HG03520 (cell line): ENCODE results near the gene TNFRSF19.
"Not testable (repeated sequence)": the region's sequence is repeated elsewhere in the genome, so short reads cannot be mapped to it uniquely, and the experiment has no call there.

Experiments
- ATAC-seq: cut with Tn5 transposase; IDR thresholded peaks from one replicate; pipeline ENCODE4 v1.9.1; 2021; ENCODE audit warnings: mild to moderate bottlenecking, moderate library complexity; ENCODE audit not compliant: unreplicated experiment

Gene TNFRSF19

DNA sequence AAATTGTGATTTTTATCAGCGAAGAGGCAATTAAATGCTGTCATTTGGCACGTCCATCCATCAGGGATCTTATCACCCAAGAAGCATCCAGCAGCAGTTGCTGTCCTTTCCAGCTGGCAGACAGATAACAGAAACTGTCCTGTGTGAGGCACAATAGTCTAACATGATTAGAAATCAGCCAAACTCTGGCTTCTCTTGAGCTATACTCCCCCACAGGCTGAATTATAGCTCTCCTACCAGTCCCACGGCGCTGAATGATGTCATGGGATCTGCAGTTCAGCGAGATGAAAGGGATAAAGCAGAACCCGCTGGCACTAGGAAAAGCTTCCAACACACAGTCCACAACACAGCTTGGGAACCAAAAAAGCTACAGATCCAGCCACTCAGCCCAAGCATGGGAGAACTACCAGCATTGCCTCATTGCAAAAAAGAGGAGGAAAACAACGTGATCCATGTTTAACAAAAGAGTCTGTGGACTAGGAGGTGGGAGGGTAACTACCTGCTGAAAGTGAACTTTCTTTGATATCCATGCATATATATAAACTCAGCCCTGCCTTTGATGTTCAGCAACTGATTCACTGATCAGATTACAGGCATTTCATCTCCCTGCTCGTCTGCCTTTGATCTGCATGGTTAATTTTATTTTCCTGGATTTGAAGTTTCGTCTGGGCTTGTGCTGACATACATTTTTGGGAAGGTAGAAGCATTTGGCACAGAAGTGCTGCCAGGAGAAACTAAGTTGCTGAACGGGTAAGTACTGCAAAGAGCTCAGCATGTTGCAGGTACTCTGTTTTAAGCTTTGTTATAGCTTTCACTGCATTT, at the start of gene TNFRSF19:
TNFRSF19 (plus strand) TSS at position 314 of the 822 bp plus-strand sequence. CDS start 19,772 bp downstream, outside the sequence.
- no peak for ATAC-seq

- ATAC-seq: not testable (repeated sequence)
Measured at GRCh38 chr13:23529926-23530325, 40.3 kb upstream of the TNFRSF19 start.

- no peak for ATAC-seq
Measured at GRCh38 chr13:23531446-23531845, 38.8 kb upstream of the TNFRSF19 start.

DNA sequence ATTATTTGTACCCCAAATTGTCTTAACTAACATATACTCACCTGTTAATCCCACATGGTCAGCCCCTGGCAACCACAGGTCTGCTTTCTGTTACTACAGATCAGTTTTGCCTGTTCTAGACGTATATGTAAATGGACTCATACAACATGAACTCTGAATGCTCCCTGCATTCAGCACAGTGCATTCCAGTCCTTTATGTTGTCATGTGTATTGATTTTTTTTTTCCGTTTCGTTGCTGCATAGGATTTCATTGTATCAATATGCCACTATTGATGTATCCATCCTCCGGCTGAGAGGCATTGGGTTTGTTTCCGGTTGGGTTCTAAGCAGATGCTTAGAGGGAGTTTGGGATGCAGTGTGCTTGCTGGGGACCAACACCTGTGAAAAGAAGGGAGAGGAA, 36.1 kb upstream of the TNFRSF19 start:
- no peak for ATAC-seq

DNA sequence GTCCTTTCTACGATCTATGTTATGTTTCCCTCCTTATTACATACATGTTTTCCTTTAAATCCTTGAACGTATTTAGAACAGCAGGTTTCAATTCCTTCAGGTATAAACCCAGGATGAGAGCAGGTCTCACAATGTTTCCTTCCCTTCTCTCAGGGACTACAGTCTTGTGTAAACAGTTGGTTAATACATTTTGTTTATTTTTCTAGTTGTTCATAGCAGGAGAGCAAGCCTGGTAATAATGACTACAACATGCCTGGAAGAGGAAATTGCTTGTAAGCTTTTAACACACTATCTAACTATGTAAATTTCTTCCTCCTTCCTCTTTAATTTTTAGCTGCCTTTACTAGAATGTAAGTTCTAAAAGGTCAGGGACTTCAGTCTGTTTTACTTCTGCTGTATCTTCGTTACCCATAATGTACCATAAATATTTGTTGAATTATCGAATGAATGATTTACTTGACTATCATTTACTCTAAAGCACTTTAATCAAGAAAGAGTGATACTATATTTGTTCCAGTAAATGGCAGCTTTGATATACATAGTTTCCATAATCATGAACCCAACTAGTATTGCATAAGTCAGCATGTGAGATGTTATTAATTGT, 28.9 kb upstream of the TNFRSF19 start:
- no peak for ATAC-seq

GRCh38 chr13:23544668-23545067, 25.5 kb upstream of the TNFRSF19 start:
- ATAC-seq: no peak

DNA sequence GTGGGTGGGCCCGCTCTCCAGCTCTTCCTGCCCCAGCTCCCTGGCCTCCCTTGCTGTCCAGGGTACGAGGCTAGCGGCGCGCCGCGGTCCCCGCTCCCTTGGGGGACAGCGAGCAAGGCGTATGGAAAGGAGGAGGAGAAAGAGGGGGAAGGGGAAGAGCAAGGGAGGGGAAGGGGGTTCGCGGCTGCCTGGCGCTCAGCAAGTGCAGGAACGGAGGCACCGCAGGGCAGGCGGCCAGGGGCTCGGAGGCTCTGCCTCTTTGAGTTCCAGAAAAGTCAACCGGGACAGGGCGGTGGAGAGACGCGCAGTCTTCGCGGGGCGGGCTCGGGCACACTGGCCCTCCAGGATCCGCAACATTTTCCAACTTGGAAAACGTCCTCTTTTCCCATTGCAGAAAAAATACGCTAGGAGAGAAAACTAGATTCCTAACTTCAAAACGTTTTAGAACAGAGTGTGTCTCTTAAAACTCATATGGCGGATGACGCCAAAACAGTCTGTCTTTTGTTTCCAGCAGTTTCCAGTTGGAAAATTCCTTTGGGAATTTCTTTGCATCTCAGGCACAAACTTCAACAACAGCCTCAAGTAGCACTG, 23.1 kb upstream of the TNFRSF19 start:
- ATAC-seq: no peak

- ATAC-seq: no peak
Measured at GRCh38 chr13:23549724-23550123, 20.5 kb upstream of the TNFRSF19 start.

DNA sequence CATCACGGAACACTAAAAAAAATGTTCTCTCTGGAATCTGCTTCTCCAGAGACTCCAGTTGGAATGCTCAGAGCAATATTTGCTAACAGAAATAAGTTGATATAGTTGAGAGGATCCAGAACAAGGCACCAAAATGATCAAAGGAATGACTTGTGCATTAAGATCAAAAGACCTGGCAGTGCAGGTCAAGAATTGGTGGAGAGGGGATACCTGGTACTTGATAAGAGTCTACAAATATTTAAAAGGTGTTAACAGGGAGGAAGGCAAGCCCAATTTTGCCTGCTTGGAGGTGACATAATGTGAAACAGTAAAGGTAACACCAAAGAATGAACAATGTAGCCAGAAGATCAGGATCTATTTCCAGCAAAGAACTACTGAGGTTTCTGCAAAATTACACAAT, 20.0 kb upstream of the TNFRSF19 start:
- ATAC-seq: no peak

DNA sequence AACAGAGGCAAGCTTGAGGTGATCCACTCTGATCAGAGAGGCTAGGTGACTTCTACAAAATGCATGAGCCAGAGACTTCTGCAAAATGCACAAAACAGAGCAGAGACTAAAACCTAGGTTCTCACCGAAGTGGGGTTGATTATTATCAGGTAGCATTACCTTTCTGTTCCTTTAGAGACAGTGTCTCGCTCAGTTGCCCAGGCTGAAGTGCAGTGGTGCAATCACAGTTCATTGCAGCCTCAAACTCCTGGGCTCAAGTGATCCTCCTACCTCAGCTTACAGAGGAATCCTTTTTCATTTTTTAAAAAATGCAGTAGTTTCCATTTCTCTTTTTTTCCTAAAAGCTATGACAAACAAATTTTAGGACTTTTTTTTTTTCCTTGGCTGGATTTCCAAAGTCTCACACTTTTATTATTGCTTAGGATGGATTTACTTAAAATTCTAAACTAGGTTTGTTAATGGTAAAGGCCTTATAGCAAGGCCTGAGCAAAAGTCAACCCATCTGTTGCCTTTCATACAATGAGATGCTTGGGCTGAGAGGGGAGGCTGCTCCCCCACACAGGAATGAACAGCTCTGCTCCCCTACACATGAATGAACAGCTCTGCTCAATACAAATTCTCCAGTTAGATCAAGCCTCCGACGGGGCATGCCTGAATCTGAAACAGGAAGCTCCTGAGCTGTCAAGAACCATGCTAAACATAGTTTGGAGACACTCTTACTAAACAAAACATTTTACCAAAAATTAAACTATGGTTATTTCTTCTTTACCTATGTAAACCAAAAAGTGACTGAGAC, 18.8 kb upstream of the TNFRSF19 start:
- ATAC-seq: no peak

DNA sequence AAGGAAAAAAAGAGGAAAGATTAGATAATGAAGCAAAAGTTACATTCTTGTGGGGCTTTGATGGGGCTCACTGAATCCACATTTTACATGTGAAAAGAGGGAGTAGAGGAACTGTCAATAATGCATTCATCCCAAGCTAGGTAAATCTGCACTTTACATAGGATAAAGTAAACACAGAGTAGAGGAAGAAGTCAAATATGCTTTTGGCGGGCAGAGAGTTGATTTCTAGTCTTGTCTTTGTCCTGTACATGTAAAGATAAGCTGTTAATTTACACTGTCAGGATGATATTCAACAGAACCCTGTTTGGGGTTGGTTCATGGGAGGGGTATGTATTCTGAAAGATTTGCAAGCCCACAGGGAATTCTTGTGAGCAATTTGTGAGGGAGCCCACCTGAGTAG, 18.0 kb upstream of the TNFRSF19 start:
- no peak for ATAC-seq

DNA sequence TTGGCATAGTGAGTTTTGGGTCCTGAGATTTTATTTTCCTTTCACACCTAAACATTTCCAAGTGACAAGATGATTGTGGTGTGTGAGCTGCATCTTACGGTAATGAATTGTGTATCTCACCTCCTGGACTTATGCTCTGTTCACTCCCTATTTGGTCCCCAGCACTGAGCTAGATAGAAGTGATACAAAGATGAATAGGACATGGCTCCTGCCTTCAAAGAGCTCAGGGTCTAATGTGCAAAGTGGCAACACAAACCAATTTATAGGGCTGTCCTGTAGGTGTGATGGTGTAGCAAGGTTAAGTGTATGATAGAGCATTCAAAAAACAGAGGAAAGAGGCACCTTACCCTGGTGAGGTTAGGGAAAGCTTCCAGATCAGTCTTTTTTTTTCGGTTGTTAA, 17.6 kb upstream of the TNFRSF19 start:
- ATAC-seq: no peak

DNA sequence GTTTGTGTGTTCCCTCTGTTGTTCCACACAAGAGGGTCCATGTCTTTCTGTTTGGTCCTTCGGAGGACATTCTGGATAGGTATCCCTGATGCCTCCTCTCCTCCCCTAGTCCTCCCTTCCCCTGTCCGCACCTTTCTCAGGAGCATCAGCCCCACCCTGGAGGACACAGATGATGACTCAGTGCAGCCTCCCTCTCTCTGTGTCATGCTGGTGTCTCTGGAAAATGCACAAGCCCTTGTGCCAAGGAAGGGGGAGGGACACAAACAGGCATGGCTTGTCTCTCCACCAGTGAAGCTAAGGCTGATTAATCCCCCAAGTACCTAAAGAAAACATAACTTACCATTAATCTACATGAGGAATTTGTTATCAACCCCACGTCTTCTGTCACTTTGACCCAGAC, 16.2 kb upstream of the TNFRSF19 start:
- no peak for ATAC-seq

DNA sequence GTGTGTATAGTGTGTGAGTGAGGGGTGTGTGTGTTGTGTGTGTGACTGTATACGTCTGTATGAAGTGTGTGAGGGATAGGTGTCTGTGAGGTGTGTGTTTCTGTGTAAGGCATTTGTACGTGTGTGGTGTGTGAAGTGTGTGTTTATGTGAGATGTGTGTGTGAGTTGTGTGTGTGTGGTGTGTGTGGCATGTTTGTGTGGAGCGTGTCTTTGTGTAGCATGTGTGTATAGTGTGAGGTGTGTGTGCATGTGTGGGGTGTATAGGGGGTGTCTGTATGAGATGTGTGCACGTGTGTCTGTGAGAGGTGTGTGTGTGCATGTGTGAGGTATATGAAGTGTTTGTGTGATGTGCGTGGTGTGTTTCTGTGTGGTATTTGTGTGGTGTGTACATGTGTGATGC, 13.2 kb upstream of the TNFRSF19 start:
- no peak for ATAC-seq

DNA sequence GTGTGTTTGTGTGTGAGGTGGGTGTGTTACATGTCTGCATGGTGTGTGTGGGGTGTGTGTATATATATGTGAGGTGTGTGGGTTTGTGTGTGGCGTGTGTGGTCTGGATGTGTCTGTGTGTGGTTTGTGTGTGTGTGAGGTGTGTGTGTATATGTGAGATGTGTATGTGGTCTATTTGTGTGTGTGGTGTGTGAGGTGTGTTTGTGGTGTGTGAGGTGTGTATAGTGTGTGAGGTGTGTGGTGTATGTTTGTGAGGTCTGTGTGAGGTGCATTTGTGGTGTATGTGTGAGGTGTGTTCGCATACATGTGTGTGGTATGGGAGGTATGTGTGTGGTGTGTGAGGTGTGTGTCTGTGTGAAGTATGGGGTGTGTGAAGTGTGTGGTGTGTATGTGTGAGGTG, 12.5 kb upstream of the TNFRSF19 start:
- no peak for ATAC-seq

GRCh38 chr13:23558675-23559536, 11.3 kb upstream of the TNFRSF19 start:
- no peak for ATAC-seq

DNA sequence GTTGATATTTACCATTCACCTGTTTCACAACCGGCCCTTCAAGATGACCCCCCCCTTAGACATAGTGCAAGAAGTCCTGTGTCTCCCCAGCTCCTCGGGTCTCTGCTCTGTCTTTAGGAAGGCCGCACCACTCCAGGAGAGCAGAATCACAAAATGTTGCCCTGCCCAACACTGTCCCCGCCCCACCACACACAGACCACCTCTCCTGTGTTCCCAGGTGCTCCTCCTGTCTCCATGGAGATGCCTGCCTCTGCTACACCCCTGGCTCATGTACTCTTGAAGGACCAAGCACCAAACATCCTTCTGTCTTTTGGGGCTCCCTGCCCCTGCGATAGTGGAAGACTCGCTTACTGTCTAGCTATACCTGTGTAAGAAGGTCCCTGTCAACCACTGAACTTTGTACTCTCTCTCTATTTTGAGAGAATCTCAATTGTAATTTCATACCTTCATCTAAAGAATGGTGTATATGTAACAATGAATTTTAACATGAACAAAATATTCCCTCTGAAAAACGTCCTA, 9.6 kb upstream of the TNFRSF19 start:
- ATAC-seq: no peak

DNA sequence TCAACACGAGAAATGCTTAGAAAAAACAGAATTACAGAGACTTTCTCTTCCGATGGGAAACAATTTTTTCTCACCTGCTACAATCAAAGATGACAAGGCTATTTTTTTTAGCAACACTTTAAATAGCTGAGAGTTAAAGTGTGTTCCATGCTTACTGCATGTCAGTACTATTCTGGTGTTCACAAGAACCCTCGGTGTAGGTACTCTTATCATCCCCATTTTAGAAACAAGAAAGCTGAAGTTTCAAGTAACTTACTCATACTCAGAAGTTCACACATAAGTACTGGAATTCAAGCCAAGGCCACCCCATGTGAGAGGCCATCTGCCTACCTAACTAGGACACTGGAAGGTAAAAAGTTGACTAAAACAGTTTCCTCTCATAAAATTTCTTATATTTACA, 9.0 kb upstream of the TNFRSF19 start:
- ATAC-seq: peak; percentile 81

- ATAC-seq: no peak
Measured at GRCh38 chr13:23563085-23563845, 6.9 kb upstream of the TNFRSF19 start.
